ENCODE measurements around the gene SOHLH1.
"Not testable (repeated sequence)": the region's sequence is repeated elsewhere in the genome, so short reads cannot be mapped to it uniquely, and the experiment has no call there.

The SOHLH1 gene

DNA sequence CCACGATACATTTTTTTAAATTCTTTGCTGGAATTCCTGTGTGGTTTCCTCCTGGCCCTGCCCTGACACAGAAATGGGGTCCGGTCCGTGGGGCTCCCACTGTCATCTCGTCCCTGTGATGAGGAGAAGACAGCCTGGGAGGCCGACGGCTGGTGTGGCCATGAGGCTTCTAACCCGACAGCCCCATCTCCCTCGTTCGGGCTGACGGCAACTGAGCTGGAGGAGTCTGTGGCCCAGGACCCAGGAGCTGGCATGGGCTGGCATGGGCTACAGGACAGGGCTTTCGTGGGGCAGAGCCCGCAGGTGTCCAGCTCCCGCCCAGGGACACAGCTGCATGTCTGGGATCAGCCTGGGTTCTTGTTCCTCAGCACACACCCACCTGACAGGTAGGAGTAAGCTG lies 22.4 kb downstream of the SOHLH1 start:
- no peak for DNase-seq

DNA sequence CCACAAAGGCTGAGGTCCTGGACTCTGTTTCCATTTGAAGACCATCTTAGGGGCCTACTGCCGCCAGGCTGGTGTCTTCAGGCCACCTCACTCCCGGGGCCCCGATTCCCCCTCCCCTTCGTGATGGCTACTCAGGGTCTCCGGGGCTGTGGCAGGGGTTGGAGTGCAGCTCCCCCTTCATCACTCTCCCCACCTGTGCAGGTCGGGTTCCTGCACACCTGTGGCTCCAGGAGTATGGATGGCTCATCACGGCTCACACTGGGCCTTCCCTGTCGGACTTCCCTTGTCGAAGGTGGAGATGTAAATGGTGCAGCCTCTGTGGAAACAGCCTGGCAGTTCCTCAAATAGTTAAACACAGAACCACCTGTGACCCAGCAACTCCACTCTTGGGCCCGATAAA lies 24.3 kb downstream of the SOHLH1 start:
- DNase-seq = no peak

DNA sequence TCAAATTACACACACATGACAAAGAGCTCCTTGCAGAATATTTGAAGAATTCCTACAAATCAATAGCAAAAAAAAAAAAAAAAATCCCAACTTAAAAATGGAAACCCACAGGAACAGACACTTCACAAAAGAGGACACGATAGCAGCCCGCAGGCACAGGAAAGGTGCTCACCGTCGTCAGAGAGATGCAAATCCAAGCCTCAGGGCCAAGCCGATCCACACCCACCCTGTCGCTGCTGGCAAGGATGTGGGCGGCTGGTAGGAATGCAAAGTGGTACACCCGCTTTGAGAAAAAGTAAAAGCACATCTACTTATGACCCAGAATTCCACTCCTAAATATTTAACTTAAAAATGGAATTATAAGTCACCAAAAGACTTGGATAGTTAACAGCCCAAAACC lies 25.3 kb downstream of the SOHLH1 start:
- DNase-seq = no peak

DNA sequence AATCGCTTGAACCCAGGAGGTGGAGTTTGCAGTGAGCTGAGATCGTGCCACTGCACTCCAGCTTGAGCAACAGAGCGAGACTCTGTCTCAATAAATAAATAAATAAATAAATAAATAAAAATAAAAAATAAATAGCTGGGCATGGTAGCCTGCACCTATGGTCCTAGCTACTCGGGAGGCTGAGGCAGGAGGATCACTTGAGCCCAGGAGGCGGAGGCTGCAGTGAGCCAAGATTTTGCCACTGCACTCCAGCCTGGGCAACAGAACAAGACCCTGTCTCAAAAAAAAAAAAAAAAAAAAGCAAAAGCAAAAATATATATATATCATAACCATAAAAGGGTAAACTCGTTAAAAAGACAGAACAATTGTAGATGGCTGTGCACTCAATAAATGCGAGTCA lies 26.5 kb downstream of the SOHLH1 start:
- DNase-seq = not testable (repeated sequence)

DNA sequence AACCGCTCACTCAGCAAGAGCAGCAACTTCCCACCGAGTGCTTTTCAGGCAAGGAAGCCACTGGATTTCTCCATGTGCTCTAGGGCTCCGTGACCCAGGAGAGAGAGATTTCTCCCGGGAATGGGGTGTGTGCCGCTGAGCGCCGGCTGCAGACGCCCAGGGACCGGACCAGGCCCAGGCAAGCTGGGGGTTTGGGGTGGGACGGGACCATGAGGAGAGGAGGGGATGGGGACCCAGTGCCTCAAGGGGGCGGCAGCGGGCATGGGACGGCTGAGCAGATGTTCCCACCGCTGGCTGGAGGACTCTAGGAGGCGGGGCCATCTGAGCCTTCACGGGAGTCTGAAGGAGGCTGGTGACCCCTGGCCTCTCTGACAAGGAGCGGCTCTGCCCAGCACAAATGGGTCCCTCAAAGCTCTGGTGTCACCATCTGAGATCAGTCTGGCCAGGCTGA lies 27.7 kb downstream of the SOHLH1 start:
- DNase-seq = no peak

DNA sequence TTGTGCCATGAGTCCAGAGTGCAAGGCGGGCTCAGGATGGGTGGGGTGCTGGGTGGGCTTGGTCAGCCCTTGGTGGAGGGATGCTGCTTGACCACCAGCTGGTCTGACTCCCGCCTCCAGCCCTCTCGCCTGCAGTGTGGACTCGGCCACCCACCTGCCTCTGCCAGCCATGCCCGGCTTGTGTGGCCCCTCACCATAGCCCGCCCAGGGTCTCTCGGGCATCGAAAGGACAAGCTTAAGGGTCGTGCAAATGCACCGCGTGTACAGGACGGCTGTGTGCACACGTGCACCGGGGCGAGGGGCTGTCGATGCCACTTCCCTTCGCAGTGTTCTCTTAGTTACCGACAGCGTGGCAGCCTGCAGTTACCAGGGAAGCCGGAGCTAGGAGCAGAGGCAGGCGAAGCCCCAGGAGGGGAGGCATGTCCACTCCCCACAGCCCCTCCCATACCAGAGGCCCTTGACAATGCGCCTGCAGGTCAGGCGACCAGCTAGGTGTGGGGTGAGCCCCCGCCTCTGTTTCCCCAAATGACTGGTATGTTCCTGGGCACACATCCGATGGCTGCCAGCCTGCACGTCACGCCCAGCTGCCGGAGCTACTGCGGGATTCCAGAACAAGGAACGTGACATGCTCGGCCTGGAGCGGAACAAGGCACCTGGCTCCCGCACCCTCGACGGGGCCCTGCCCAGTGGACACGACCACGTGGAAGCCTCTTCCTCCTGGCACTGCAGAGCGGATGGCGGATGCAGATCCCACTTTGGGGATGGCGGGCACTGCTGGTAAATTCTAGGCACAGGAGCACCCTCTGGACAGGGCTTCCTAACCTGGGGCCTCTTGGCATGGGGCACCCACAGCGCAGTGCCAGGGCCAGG lies 28.3 kb downstream of the SOHLH1 start:
- DNase-seq = no peak

DNA sequence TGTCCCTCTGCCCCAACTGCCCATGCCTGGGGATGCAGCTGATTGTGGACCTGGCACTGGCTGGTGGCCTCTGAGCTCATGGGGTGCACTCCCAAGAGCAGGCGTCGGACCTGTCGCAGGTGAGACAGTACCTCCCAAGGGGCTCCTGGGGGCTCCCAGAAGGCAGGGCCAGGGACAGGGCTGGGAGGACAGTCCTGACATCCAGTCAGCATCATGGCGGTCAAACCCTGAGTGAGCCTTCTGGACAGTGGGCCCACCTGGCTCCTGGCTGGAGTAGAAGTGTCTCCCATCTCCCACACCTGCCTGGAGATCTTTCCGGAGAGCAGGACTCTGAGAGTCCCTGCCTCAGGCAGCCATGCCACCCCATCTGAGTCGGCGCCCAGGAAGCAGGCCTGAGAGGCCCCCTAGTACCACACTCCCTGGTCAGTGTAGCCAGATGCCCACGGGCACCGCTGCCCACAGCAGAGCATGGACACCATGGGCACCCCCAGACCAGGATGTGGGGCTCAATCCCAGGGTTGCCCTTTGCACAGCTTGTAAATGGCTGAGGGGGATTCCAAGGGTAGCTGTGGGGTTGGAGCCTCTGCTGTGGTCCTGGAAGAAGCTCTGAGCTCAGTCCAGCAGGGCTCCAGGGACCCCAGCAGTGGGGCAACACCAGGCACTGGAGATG lies 29.5 kb downstream of the SOHLH1 start:
- DNase-seq = no peak

DNA sequence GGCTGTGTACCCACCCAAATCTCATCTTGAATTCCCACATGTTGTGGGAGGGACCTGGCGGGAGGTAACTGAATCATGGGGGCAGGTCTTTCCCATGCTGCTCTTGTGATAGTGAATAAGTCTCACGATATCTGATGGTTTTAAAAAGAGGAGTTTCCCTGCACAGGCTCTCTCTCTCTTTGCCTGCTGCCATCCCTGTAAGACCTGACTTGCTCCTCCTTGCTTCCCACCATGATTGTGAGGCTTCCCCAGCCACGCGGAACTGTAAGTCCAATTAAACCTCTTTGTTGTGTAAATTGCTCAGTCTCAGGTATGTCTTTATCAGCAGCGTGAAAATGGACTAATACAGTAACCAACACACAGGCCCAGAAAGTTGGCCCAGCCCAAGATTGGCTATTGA lies 30.3 kb downstream of the SOHLH1 start:
- not testable (repeated sequence) for DNase-seq

DNA sequence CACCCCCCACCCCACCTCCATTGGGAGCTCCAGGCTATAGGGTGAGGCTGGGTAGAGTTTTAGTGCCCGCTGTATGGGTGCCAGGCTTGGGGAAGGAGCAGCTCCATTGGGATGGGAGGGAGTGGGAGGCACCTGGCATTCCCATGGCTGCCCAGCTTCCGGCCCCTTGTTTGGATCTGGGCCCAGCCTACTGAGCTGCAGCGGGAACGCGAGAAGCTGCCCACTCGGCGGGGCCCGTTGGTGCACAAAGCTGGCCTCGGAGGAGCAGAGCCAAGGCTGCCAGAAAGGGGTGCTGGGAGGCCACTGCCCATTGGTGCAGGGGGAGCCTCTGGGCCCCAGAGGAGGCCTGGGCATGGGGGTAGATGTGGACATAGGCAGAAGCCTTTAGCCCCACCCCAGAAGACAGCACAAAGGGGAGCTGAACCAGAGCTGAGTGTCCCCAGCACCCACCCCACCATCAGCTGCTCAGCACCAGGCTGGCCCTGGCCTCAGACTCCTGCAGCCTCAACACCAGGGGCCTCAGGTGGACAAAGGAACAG lies 31.7 kb downstream of the SOHLH1 start:
- DNase-seq = no peak

DNA sequence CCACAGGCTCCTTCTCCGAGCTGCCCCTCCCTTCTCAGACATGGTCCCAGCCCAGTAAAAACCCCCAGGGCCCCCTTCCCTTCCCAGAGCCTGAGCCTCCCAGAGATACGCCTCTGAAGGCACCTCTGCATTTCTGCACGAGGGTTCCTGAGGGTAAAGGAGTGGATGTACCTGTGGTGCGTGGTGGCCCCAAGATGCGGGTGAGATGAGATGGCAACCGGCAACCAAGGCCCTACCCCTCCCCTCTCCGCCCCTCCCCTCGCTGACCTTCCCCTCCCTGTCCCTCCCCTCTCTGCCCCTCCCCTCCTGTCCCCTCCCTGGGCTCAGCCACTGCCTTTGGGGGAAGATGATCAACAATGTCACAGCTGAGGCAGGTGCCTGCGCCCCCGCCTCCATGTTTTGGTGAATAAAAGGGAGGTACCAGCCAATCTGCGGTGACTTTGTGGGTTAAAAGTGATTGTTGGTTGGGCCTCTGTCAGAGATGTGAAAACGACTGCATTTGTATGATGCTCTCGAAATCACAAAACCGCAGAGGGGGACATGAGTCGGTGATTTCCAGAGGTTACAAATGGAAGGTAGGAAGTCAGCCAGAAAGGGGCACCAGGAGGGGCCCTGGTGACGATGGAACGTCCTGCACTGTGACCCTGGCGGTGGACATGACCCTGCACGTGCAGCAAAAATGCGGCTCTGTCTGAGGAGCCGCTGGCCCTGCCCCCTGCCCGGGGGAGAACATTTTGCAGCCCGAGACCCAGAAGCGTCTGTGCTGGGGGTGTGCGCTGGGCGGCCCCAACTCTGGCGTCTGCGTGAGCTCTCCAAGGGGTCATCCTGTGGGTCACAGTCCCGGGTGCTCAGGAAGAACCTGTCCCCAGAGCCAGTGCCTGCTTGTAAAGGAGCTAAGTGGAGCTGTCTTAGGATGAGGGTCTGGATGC lies 32.5 kb downstream of the SOHLH1 start:
- no peak for DNase-seq

DNA sequence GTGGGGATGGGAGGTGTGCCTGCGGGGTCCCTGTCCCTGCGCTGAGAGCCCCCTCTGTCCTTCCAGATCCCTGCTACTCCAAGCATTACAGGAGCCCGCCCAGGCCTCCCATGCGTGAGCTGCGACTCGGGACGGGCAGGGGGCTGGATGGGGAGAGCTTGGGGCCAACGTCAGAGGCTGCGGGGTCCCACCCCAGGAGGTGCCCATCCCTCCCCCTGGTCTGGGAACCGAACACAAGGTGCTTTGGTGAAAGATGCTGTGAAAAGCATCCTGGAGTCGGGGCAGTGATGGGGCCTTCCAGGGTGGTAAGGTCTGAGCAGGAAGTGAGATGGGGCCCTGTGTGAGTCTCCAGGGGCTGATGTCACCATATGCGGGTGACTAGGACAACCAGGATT lies 33.5 kb downstream of the SOHLH1 start:
- DNase-seq = no peak

DNA sequence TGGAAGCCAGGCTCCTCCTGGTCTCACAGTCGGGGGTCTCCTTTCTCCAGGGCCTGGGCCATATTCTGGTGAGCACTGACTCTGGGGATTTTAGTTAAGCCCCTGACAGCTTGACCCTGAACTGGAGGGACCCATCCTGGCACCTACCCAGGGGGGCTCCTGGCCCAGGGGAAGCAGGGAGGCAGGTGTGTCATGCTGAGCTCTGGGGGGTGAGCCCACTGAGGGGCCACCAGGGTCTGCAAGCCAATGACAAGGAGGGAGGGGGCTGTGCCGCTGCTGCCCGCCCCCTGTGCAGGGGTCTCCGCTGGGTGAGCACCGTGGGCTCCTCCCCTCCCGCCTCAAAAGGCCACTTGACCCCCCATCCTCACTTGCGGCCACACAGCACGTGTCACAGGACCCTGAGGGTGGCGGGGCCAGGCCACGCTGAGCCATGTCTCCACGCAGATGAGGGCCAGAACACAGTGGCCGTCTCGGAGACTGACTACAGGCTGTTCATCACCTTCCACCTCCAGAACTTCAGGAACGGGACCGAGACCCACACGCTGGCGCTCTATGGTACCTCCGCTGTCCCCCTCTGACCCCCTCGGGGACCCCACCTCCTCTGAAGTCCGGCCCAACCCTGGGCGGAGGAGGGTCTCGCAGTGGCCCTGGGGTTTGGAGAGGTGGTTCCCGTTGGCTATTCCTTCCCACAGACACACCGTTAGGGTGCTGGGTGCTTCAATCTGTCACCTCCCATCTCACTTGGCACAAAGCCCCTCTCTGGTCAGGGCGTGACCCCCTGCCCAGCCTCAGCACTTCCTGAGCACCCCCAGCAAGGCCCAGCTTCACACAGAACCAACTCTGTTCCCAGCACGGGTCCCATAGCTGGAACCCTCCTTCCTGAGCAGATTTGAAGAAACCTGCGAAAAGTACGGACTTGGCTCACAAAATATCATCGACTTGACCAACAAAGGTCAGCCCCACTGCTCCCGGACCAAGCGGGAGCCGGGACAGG lies 34.2 kb downstream of the SOHLH1 start:
- no peak for DNase-seq

DNA sequence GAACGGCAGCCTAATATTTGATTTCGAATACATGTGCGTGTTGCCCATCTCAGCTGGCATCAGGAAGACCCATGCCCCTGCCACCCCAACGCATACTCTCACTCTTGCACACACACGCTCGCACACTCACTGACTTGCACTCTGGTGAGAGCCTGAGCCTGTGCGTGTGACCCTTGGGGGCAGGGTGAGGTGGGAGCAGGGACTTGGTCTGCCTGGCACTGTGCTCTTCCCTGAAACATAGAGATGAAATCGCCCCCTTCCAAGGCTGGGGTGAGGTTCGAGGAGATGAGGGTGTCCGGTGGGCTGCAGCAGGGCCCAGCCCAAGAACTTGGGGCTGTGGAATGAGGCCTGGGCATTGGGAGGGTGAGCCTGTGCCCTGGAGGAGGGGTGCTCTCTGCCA lies 35.0 kb downstream of the SOHLH1 start:
- no peak for DNase-seq

DNA sequence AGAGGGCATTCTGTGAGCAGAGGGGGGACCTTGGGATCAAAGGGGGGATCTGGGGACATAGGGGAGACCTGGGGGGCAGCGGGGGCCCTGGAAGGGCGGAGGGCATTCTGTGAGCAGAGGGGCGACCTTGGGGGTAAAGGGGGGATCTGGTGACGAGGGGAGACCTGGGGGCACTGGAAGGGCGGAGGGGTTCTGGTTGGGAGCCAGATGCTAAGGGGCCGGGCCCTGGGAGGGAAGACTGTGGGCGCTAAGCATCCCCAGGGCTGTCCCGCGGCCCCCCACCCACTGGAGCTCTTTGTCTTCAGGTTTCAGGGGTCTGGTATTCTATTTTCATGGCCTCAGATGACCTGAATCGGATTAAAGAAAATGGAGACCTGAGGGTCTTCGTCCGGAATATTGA lies 35.4 kb downstream of the SOHLH1 start:
- no peak for DNase-seq

DNA sequence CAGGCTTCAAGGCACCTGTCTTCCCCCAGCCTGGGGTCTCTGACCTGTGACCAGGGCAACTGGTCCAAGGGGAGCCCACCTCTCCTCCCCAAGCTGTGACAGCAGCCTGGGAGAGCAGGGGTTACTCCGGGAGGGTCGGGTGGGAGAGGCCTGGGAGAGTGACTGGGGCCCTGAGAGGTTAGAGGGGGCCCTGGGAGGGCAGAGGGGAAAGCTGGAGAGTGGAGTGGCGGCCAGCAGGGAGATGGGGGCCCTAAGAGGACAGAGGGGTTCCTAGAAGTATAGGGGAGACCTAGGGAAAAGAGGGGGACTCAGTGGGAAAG lies 35.9 kb downstream of the SOHLH1 start:
- no peak for DNase-seq

DNA sequence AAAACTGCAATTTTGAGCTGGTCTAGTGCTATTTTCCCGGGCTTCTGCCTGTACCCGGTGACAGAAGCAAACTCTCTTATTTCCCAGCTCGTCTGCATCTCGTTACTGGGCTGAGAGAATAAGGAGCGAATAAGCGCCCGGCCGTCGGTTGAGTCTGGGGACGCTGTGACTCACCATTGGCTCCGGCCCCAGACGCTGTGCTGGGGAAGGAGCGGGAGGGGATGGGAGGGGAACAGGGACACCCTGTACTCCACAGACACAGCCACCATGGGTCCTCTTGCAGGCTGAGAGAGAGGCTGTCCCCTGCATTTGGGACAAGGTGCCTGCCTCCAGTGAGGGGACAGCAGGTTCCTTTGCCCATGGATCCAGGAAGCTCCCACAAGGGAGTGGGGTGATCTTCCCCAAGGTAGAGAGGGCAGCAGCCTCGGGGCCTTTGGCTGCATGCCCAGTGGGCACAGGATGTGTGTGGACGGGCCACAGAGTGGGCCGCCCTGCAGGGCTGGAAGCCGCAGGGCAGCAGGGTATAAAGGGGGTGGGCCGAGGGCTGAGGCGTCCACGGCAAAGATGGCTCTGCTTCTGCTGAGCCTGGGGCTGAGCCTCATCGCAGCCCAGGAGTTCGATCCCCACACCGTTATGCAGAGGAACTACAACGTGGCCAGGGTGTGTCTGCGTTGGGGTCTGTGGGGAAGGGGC lies 36.4 kb downstream of the SOHLH1 start, which contains the start of gene LCN9:
Gene LCN9, plus strand, starts transcription at position 552 of the 693 bp plus-strand sequence. Its CDS starts 13 bp downstream, at position 565.
- no peak for DNase-seq

DNA sequence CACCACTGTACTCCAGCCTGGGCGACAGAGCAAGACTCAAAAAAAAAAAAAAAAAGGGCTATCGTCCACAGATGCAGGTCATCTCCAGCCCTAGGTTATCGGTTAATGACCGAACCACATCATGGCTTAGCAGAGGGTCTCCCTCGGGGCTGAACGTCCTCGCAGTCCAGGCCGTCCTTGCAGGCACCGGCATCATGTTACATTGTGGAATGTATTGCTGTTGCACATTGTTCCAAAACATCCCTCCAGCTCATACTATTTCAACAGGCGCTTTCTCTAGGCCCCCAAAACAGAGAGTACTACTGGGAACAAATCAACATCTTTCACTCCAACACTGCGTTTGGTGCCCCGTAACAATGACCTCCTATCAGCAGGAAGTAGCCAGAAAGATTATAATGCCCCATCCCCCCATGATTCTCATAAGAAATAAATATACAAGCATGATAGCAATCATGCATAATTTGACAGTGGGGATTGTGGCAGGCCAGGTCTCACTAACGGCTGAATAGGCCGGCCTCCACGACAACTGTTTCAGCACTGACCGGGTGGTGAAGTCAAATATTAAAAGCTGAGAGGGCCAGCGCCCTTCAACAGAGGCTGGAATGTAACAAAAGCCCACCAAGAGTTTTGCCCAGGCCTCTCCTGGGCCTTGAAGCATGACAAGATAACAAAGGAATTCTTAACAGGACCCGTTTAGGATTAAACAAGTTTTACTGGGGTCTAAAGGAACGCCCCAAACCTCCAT lies 37.3 kb downstream of the SOHLH1 start:
- no peak for DNase-seq

DNA sequence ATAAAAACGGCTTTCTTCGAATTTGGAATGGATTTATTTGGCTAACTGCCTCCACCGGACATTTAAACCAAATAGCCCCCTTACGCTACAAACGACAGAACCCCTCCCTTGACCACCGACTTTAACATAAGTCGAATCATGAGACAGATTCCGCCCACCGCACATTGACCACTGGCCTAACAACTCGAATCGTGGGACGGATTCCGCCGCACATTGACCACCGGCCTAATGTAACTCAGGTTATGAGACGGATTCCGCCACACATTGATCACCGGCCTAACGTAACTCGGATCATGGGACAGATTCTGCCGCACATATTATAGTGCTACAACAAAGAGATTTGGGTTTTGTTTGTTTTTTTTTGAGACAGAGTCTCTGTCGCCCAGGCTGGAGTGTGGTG lies 38.9 kb downstream of the SOHLH1 start:
- no peak for DNase-seq

DNA sequence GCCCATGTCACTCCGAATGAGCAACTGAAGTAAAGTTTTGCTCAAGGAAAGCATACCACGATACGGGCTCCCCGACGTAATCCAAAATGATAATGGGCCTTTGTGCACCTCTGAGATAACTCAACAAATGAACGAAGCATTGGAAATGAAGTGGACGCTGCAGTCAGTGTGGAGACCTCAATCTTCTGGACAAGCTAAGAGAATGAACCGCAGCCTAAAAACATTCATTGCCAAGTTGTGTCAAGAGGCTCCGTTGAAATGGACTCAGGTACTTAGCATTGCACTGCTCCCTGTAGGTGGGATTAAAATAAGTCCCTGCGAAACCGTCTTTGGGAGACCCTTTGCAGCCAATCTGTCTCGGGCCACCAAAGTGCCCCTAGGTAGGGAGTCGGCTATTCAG lies 40.0 kb downstream of the SOHLH1 start:
- DNase-seq = no peak

DNA sequence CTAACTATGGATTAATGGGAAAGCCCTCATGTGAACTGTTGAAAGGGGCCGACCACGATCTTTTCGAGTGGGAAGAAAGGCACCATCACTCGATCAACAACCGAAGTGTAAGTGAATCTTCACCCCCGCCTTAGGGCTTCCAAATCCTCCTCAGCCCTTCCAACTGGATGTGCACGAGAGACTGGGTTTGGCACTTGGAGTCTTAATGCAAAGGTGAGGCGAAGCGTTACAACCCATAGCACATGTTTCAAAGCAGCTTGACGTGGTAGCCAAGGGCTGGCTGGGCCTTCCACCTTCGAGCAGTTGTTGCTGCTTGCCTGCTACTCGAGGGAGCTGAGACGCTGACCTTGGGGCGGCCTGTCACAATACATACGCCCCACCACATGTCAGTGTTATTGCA lies 41.9 kb downstream of the SOHLH1 start:
- no peak for DNase-seq

Data from activated CD4-positive, alpha-beta T cell treated with anti-CD3 and anti-CD28 coated beads, Interleukin-2, Interleukin-6, amounts not matched to agents 100 ng/mL and 50 ng/mL, durations not matched to agents 16 hours and 8 hours (primary cell).